AG04449 (cell line): ENCODE measurements around the gene ZNF263.
"Not testable (repeated sequence)": the region's sequence is repeated elsewhere in the genome, so short reads cannot be mapped to it uniquely, and the experiment has no call there.

ENCODE experiments used
- CTCF ChIA-PET: fragments of 350-600 bp; formaldehyde crosslinking; extraction: SDS; loops from one replicate; lab custom pipeline; 2021; ENCODE audit warnings: antibody characterized with exemption; lab: Yijun Ruan, JAX
- POLR2A ChIA-PET: fragments of 400-600, 350-600 bp; formaldehyde crosslinking; extraction: SDS; loops from one replicate; lab custom pipeline; 2020; ENCODE audit warnings: antibody characterized with exemption, inconsistent platforms; lab: Yijun Ruan, JAX
- DNase-seq: peaks from one replicate; pipeline ENCODE4 v3.0.0-alpha.2; 2010; ENCODE audit warnings: low read depth, low spot score
- H3K4me3 ChIP-seq: 2 replicates; pipeline ENCODE4 v1.5.1; 2011; ENCODE audit warnings: low read depth, mild to moderate bottlenecking, control low read depth, low read length
- CTCF ChIP-seq: IDR thresholded peaks from one replicate; pipeline ENCODE4 v1.5.1; 2011; ENCODE audit warnings: mild to moderate bottlenecking, moderate library complexity, low read length, control low read depth, inconsistent platforms; ENCODE audit not compliant: insufficient read depth; ENCODE audit errors: missing control alignments

The ZNF263 gene

DNA sequence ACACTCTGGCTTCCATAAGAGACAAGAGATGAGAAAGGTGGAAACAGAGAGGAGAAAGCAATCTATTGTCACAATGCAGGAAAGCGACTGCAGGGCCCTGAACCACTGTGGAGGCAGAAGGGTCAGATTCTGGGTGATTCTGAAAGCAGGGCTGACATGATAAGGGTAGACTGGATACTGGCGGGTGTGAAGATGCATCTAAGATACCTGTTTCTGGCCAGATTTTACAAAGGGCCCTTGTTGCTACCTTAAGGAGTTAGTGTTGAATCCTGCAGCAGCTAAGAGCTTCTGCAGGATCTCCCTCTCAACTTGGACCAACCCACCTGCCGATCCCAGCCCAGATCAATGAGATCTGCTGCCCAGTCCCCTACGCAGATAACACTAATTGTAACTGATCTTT lies 20.8 kb upstream of the ZNF263 start:
- no peak overlapping the region for H3K4me3 ChIP-seq
- DNase-seq, result no peak
- TF ChIP-seq CTCF, result no peak
- POLR2A ChIA-PET, result interaction anchor here (1.5 kb wide), 1 partner anchor 20 kb away, joined by 4 read pairs; no protein-coding TSS in a partner anchor
- CTCF ChIA-PET, result interaction anchor here (1.2 kb wide), 1 partner anchor 14 kb away, joined by 3 read pairs; no protein-coding TSS in a partner anchor

DNA sequence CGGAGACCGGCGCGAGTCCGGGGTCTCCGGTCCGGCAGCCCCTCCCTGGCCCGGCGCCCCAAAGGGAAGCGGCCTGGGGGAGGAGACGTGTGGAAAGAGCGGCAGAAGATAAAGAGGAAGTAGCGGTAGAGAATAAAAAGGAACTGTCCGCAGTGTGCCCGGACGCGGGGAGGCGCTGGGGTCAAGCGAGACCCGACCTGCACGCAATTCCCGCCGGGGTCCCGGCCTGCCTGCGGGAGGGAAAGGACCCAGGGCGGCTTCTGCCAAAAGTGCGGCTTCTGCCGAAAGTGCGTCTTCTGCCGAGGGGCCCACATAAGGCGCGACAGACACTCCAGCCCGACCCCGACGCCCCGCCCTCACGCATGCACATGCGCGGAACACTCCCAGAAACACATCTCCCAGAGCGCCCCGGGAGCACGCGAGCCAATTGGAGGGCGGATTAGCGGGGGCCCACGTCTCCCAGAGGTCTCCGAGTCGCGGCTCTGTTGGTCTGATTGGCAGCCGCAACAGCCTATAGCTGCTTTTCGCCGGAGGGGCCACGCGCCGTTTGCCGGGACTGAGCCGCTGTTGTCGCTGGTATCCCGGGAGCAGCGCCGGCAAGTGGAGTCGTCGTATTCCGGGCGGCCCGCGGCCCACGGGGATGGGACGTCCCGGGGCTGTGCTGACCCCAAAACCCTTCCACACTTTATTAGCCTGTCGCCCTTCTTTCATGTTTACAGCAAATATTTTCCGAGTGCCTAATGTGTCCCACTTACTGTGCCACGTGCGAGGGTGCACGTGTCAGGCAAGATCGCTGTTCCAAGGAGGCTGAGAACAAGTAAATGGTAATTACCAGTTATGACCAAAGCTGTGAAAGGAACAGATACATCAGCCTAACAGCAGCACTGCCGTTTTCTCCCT lies 18.9 kb upstream of the ZNF263 start:
- POLR2A ChIA-PET, result interaction anchor here (1.0 to 1.3 kb wide), 2 partner anchors 18 to 180 kb away, joined by 4 to 5 read pairs; no protein-coding TSS in a partner anchor
- DNase-seq, result peak; percentile 85
- CTCF ChIA-PET, result interaction anchor here (1.0 to 1.6 kb wide), 4 partner anchors 8 to 15 kb away, joined by 3 to 6 read pairs (median 4); partner anchors contain the start of gene MEFV
- peak overlapping the region; percentile 86 for H3K4me3 ChIP-seq
- peak; percentile 34 for TF ChIP-seq CTCF

GRCh38 chr16:3266873-3267537 lies 16.3 kb upstream of the ZNF263 start:
- ChIA-PET POLR2A (interaction anchor here (1.5 kb wide), 1 partner anchor 16 kb away, joined by 10 read pairs; the partner anchor contains the start of gene ZNF263), CTCF (interaction anchor here (0.6 to 3.4 kb wide), 20 partner anchors 8 to 253 kb away, joined by 3 to 47 read pairs (median 3); partner anchors contain the start of genes NAA60, ZNF200, ZNF263 and ZNF597)
- TF ChIP-seq CTCF, result peak; percentile 65
- peak; percentile 31 for DNase-seq
- no peak overlapping the region for H3K4me3 ChIP-seq

GRCh38 chr16:3268294-3268693 lies 15.0 kb upstream of the ZNF263 start:
- no peak for DNase-seq
- ChIA-PET CTCF (interaction anchor here (3.4 kb wide), 1 partner anchor 10 kb away, joined by 47 read pairs; no protein-coding TSS in a partner anchor), POLR2A (no interaction called here)
- no peak overlapping the region for H3K4me3 ChIP-seq
- no peak for TF ChIP-seq CTCF

DNA sequence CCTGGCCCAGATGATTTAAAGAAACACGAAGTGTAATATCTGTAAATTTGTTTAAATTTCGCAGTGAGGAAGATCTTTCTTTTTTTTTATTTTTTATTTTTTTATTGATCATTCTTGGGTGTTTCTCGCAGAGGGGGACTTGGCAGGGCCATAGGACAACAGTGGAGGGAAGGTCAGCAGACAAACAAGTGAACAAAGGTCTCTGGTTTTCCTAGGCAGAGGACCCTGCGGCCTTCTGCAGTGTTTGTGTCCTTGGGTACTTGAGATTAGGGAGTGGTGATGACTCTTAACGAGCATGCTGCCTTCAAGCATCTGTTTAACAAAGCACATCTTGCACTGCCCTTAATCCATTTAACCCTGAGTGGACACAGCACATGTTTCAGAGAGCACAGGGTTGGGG lies 12.6 kb upstream of the ZNF263 start:
- CTCF ChIA-PET, result interaction anchor here (1.2 kb wide), 1 partner anchor 12 kb away, joined by 4 read pairs; the partner anchor contains the start of gene ZNF263
- POLR2A ChIA-PET, H3K4me3 ChIP-seq, DNase-seq: not testable (repeated sequence)

- CTCF ChIA-PET, DNase-seq, POLR2A ChIA-PET, H3K4me3 ChIP-seq: not testable (repeated sequence)
These were observed 12.0 kb upstream of the ZNF263 start for GRCh38 chr16:3271281-3271680.

DNA sequence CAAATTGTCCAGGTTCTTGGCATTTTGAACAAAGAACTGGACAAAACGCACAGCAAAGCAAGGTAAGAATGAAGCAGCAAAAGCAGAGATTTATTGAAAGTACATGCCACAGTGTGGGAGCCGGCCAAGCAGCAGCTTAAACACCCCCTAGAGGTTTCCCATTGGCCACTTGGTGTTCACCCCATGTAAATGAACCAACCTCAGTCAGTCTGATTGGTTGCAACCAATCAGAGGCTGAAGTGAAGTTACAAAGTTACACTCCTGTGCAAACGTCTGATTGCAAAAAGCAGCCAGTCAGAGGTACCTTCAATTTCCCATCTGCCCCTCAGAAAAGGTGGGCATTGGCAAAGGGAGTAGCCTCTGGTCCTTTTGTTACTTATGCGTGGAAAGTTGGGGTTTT lies 8.8 kb upstream of the ZNF263 start:
- POLR2A ChIA-PET, result no interaction called here

More for the DNA sequence above, 8.8 kb upstream of the ZNF263 start:
- no peak for DNase-seq
- CTCF ChIA-PET, result interaction anchor here (1.0 kb wide), 1 partner anchor 9 kb away, joined by 3 read pairs; no protein-coding TSS in a partner anchor
- no peak overlapping the region for H3K4me3 ChIP-seq
- TF ChIP-seq CTCF, result no peak
